Motor neuron (in vitro differentiated cells): ENCODE results near the gene CD84. TPM values are rescaled to one million over a fixed set of nuclear protein-coding genes. Genes with fewer than 3 reads are reported as not detected.
"Not testable (repeated sequence)": the region's sequence is repeated elsewhere in the genome, so short reads cannot be mapped to it uniquely, and the experiment has no call there.

Experiments
- ATAC-seq, 8 experiments: fragments of 200-7000 bp; cut with Tn5 transposase; replicated peaks in 6 of 8; 2 replicates each; pipeline ENCODE4 v1.8.0; 2021; ENCODE audit warnings: mild to moderate bottlenecking in 8 of 8, moderate library complexity in 8 of 8
- H3K27ac ChIP-seq, 2 donors: fragments of 250-450 bp; sonication (Bioruptor Pico); 2 replicates each; pipeline ENCODE4 v1.9.0; 2021; ENCODE audit warnings: antibody characterized with exemption in 2 of 2, mild to moderate bottlenecking in 2 of 2, moderate library complexity in 1 of 2
- H3K4me1 ChIP-seq, 2 donors: fragments of 250-450 bp; sonication (Bioruptor Pico); replicated peaks in 1 of 2; 2 replicates each; pipeline ENCODE4 v1.6.1; 2021; ENCODE audit warnings: antibody characterized with exemption in 2 of 2, mild to moderate bottlenecking in 2 of 2, moderate library complexity in 1 of 2
- H3K4me3 ChIP-seq, 5 donors: fragments of 250-450 bp; sonication (Bioruptor Pico); 2 replicates each; pipeline ENCODE4 v1.9.0; 2021; ENCODE audit warnings: antibody characterized with exemption in 5 of 5, mild to moderate bottlenecking in 5 of 5, moderate library complexity in 4 of 5
- WGBS, 10 experiments: fragments of 450-650 bp; shearing (Covaris generic); methylation state at CpG; one replicate each; pipeline ENCODE4 v1.0.0; 2022; 5-methylcytosine and 5-hydroxymethylcytosine counted together
- in situ Hi-C, 9 experiments: fragments of 400-800 bp; cut with MboI; loops; one replicate each; pipeline ENCODE4 v1.15.0; 2021; ENCODE audit warnings: low sequenced_read_pairs in 9 of 9, low pct_unique_long_range_greater_than_20kb in 2 of 9; ENCODE audit not compliant: unreplicated experiment in 9 of 9
- total RNA-seq, 8 experiments: library from RNA; unstranded; fragments of 300-600 nt; gene quantifications; 2 replicates each; pipeline versions ENCODE4 v1.2.3 to v1.2.4, GENCODE V29; 2022

CD84 gene
- total RNA-seq, 8 experiments from 2014 or later = 0.17 to 0.90 (median 0.33) TPM; not detected in 3

GRCh38 chr1:160607011-160607671 is 27.8 kb upstream of the CD84 start:
- in situ Hi-C loops = loop anchor here in 2 of 9 experiments (10.0 to 25.0 kb wide), 2 partner anchors 105 to 182 kb away; partner anchors contain the start of gene CD48 (in 1 of the 2)
- no peak overlapping the region for H3K4me3 ChIP-seq
- H3K27ac ChIP-seq = no peak overlapping the region
- peaks cover 0 to 11% of the 10 kb centered on the region in 2 donors for H3K4me1 ChIP-seq
- peak; percentile 75 to 96 (median 85) for ATAC-seq
- 0 to 38% (median 0%) methylated on average over 1 to 3 of the region's 3 CpGs; no CpG with 5 or more reads in 1 of the 10 experiments for WGBS, 10 experiments

- no peak for ATAC-seq
- Histone ChIP-seq H3K4me1 (peaks cover 0 to 11% of the 10 kb centered on the region in 2 donors), H3K27ac (no peak overlapping the region), H3K4me3 (no peak overlapping the region)
- in situ Hi-C loops = loop anchor here in 2 of 9 experiments (10.0 to 25.0 kb wide), 2 partner anchors 106 to 182 kb away; partner anchors contain the start of gene CD48 (in 1 of the 2)
- 0 to 88% (median 73%) methylated on average over 1 of the region's 1 CpG; no CpG with 5 or more reads in 4 of the 10 experiments for WGBS, 10 experiments
These were observed 27.3 kb upstream of the CD84 start for GRCh38 chr1:160606611-160607010.

- WGBS, 10 experiments = 0 to 92% (median 84%) methylated on average over 1 to 4 of the region's 4 CpGs; no CpG with 5 or more reads in 4 of the 10 experiments
- Histone ChIP-seq H3K27ac (no peak overlapping the region), H3K4me3 (no peak overlapping the region), H3K4me1 (peaks cover 0 to 11% of the 10 kb centered on the region in 2 donors)
- in situ Hi-C loops = loop anchor here in 2 of 9 experiments (10.0 to 25.0 kb wide), 2 partner anchors 106 to 181 kb away; partner anchors contain the start of gene CD48 (in 1 of the 2)
- peak in 7 of 8 experiments; percentile 35 to 81 (median 43) for ATAC-seq
These were observed 26.6 kb upstream of the CD84 start for GRCh38 chr1:160605792-160606479.

GRCh38 chr1:160605205-160605604 is 25.9 kb upstream of the CD84 start:
- no peak for ATAC-seq
- Histone ChIP-seq H3K4me1 (peaks cover 0 to 11% of the 10 kb centered on the region in 2 donors), H3K4me3 (no peak overlapping the region), H3K27ac (no peak overlapping the region)
- 0 to 100% (median 93%) methylated on average over 1 to 2 of the region's 2 CpGs; no CpG with 5 or more reads in 4 of the 10 experiments for WGBS, 10 experiments
- in situ Hi-C loops = loop anchor here in 2 of 9 experiments (10.0 to 25.0 kb wide), 2 partner anchors 107 to 180 kb away; partner anchors contain the start of gene CD48 (in 1 of the 2)

- Histone ChIP-seq H3K27ac (no peak overlapping the region), H3K4me3 (no peak overlapping the region), H3K4me1 (no peaks in the 10 kb centered on the region)
- WGBS, 10 experiments = 0 to 50% (median 13%) methylated on average over 1 to 2 of the region's 2 CpGs; no CpG with 5 or more reads in 2 of the 10 experiments
- no peak for ATAC-seq
- in situ Hi-C loops = no loop called here
These were observed 18.4 kb upstream of the CD84 start for GRCh38 chr1:160597705-160598104.

GRCh38 chr1:160597051-160597450 is 17.8 kb upstream of the CD84 start:
- Histone ChIP-seq H3K4me1 (no peaks in the 10 kb centered on the region), H3K27ac (no peak overlapping the region), H3K4me3 (no peak overlapping the region)
- no peak for ATAC-seq
- in situ Hi-C loops = no loop called here
- 0 to 100% (median 85%) methylated on average over 1 of the region's 1 CpG; no CpG with 5 or more reads in 2 of the 10 experiments for WGBS, 10 experiments

- no peaks in the 10 kb centered on the region for H3K4me1 ChIP-seq
- ATAC-seq = no peak
- no peak overlapping the region for H3K4me3 ChIP-seq
- WGBS, 10 experiments = 0 to 100% (median 62%) methylated on average over 1 of the region's 1 CpG; no CpG with 5 or more reads in 2 of the 10 experiments
- no peak overlapping the region for H3K27ac ChIP-seq
- in situ Hi-C loops = no loop called here
These were observed 11.2 kb upstream of the CD84 start for GRCh38 chr1:160590488-160590887.

GRCh38 chr1:160588468-160588867 is 9.2 kb upstream of the CD84 start:
- in situ Hi-C loops = no loop called here
- 0 to 94% (median 77%) methylated on average over 2 to 6 of the region's 6 CpGs; no CpG with 5 or more reads in 1 of the 10 experiments for WGBS, 10 experiments

GRCh38 chr1:160584784-160585183 is 5.5 kb upstream of the CD84 start:
- Histone ChIP-seq H3K4me3 (no peak overlapping the region), H3K27ac (no peak overlapping the region), H3K4me1 (no peaks in the 10 kb centered on the region)
- in situ Hi-C loops = no loop called here
- no peak for ATAC-seq
- 0 to 100% (median 84%) methylated on average over 1 of the region's 1 CpG; no CpG with 5 or more reads in 2 of the 10 experiments for WGBS, 10 experiments

More at GRCh38 chr1:160588468-160588867, 9.2 kb upstream of the CD84 start:
- Histone ChIP-seq H3K4me3 (no peak overlapping the region), H3K27ac (no peak overlapping the region), H3K4me1 (no peaks in the 10 kb centered on the region)
- ATAC-seq = no peak

- in situ Hi-C loops, H3K4me1 ChIP-seq, ATAC-seq, H3K27ac ChIP-seq, H3K4me3 ChIP-seq: not testable (repeated sequence)
- WGBS, 10 experiments = 0 to 100% (median 65%) methylated on average over 1 to 2 of the region's 2 CpGs
These were observed 3.7 kb upstream of the CD84 start for GRCh38 chr1:160582976-160583375.

GRCh38 chr1:160581961-160582360 is 2.7 kb upstream of the CD84 start:
- WGBS, 10 experiments = 0 to 88% (median 58%) methylated on average over 1 to 2 of the region's 2 CpGs; no CpG with 5 or more reads in 1 of the 10 experiments
- in situ Hi-C loops = no loop called here
- H3K4me1 ChIP-seq = no peaks in the 10 kb centered on the region

GRCh38 chr1:160580221-160580812 is 1.0 kb upstream of the CD84 start:
- Histone ChIP-seq H3K4me1 (no peaks in the 10 kb centered on the region), H3K27ac (no peak overlapping the region), H3K4me3 (no peak overlapping the region)
- in situ Hi-C loops = no loop called here
- WGBS, 10 experiments = 0 to 67% (median 0%) methylated on average over 1 of the region's 1 CpG; no CpG with 5 or more reads in 5 of the 10 experiments
- ATAC-seq = no peak

More at GRCh38 chr1:160581961-160582360, 2.7 kb upstream of the CD84 start:
- Histone ChIP-seq H3K4me3 (no peak overlapping the region), H3K27ac (no peak overlapping the region)
- no peak for ATAC-seq
